ELR (cell line): ENCODE results near the gene DUSP28.

Experiments
- DNase-seq: peaks from one replicate; pipeline ENCODE4 v3.0.0-alpha.2; 2015; ENCODE audit warnings: low read depth

DUSP28 gene

DNA sequence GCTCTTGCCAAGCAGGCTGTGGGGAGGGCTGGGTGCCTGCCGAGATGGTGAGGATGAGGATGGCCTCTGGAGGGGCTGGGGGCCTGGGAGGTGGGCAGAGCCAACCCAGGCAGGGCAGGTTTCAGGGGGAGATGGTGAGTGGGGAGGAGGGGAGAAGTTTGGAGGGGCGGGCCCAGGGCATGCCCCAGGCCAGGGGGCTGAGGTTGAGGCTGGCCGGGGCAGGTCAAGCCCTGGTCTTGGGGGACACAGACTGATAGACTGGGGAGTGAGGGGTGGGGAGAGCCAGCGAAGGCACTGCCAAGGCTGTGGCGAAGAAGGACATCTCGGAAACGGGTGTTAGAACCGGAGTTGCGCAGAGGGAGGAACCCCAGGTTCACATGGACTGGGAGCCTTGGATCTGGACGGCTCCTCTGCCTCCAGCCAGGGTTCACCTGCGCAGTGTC, 39.0 kb downstream of the DUSP28 start:
- no peak for DNase-seq

DNA sequence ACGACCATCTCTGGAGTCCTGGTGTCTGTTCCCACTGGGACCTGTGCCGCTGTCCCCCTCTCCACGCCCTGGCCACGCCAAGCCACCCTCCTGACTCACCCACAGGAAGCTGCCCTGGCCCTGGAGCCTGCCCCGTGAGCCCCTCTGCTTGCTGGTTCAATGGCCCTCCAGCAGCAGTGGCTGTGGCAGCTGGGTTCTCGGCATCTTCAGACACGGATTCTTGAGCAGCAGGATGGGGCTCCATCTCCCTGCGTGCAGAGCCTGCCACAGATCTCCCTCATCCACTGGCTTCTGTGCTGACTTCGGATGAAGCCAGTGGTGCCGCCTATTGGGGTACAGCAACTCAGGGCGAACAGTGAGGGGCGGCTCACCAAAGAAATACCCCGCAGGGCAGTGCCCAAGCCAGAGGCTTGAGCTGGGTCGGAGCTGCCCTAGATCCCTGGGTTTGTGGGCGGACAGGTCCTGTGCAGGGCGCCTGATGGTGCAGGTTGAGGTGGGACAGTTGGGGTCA, 40.3 kb downstream of the DUSP28 start:
- DNase-seq, result no peak

DNA sequence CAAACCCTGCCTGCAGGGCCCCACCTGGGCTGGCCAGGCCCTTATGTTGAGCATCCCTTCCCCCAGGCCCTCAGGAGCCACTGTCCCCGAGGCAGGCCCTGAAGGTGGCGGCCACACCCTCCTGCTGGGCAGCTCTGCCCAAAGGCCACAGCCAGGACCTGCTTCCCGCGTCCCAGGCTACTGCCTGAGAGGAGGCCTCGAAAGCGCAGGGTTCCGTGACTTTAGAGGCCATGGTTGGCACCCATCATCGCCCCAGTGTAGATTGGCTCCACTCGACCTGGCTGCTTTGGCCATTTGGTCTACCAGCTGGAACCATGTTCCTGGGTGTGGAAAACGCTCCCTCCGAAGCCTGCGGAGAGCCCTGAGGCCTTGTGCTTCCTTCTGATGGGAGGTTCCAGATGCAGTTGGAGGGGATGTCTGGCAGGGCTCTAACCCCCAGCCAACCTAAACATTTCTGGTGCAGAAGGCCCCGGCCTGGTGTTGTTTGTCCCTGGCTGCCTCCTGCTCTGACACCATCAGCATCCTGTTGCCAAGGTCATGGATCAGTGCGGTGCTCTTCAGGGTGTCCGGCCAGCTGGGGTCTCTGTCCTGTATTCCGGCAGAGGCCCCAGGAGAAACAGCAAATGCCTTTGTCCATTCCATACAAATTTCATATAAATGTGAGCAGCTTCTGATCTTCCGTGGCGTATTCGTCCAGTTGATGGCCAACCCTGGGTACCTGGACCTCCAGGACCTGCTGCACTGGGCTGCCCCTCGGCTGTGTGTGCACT, 41.1 kb downstream of the DUSP28 start:
- DNase-seq, result no peak

DNA sequence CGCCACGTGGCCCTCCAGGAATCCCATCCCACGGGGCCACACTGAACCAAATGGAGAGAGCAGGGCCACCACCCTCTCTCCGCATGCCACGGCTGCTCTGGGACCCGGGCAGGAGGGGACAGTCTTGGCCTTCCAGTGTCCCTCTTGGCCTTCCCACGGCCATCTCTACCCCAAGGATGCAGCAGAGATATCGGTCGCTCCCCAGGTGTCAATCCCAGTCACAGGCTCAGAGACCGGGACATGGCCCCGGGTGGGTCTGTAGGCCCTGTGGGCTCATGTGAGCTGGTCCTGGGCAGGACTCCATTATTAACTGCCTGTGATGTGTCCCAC, 41.6 kb downstream of the DUSP28 start:
- no peak for DNase-seq

DNA sequence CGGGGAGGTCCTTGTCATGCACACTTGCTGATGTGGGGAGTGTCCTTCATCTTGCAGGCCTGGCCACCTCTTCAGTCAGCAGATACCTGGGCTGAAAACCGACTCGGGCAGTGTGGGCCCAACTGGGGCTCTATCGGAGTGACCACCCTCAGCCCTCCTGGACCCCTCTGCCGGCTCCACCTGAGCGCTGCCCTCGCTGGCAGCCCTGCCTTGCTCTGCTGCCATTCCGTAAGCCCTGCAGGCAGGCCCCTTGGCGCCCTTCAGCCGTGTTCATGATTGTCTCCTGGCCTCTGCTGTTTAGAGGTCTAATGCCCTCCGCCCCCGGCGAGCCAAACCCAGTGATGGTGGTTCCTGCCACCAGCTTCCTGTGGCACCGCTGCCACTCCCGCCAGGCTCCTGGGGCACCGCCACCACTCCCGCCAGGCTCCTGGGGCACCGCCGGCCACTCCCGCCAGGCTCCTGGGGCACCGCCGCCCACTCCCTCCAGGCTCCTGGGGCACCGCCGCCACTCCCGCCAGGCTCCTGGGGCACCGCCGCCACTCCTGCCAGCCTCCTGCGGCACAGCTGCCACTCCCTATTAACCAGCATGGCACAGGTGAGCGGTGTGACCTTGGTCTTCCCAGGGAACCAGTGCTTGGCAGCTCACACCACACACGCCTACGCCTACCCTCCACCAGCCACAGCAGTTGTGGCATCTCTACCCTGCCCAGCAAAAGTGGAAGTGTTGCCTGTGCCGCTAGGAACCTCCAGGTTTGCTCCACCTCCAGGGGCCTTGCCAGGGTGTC, 42.3 kb downstream of the DUSP28 start:
- DNase-seq, result no peak

DNA sequence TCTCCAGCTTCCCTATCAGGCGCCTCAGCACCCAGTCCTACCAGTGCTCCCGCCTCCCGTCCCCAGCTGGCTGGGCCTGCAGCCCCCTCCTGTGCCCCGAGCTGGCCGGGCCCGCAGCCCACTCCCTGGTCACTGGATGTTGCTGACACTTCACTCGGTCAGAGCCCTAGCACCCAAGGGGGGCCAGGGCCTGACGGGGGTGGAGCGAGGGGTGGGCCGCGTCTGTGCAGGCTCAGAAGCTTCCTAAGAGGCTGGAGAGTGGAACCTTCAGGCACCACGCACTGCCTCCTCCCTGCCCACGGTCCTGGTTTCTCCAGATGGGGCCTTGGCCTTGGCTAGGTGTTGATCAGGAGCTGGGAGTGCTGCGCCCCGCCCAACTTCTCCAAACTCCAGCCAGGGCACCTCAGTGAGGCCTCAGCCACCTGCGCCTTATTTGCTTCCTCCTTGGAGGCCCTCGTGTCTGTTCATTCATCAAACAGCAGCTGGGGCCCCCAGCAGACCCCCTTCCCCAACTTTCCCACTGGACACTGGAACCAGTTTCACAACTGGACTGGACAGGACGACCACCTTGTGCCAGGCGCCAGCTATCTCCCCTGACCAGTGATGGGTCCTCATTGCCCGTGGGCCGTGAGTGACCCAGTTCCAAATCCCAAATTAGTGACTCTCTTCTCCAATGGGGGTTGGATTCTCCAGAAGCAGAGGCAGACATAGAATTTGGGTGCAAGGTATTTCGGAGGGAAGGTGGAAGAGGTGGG, 43.1 kb downstream of the DUSP28 start:
- no peak for DNase-seq

DNA sequence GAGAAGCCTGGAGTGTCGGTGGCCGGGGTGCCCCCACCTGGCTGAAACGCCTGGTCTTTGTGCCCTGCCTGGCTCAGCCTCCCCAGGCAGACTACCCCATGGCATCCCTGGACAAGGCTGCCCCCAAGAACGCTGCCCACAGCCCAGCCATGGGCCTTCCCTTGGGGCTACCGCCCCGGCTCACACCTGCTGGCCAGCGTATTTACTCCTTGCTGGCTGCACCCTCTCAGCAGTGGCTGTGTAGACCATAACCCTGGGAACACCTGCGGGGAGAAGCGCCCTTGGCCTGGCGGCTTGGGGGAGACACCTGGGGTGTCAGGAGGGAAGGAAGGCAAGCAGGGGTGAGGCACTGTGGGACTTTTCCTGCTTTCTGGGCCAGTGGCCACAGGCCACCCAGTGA, 43.7 kb downstream of the DUSP28 start:
- no peak for DNase-seq

DNA sequence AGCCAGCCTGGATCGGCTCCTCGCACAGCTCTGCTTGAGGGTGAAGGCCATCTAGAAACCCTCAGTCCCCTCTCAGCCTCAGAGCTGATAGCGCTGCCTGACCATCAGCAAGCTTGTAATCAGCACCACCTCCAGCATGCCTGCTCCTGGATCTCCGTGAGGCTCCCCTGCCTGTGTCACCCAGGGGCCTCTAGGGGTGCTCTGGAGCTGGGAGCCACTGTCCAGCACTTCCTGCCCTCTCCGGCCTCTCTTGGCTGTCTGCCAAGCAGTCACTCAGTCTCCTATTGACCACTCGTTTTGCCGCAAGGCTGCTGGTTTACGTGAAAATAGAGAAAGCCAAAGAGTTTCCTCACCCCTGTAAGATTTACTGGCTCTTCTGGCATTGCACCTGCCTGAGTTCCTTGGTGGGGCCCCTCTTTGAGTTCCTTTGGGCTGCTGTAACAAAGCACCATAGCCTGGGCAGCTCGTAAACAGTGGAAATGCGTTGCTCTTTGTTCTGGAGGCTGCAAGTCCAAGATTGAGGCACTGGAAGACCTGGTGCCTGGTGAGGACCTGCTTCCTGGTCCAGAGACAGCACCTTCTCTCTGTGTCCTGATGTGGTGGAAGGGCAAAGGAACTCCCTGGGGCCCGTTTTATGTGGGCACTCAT, 44.3 kb downstream of the DUSP28 start:
- peak; percentile 63 for DNase-seq

DNA sequence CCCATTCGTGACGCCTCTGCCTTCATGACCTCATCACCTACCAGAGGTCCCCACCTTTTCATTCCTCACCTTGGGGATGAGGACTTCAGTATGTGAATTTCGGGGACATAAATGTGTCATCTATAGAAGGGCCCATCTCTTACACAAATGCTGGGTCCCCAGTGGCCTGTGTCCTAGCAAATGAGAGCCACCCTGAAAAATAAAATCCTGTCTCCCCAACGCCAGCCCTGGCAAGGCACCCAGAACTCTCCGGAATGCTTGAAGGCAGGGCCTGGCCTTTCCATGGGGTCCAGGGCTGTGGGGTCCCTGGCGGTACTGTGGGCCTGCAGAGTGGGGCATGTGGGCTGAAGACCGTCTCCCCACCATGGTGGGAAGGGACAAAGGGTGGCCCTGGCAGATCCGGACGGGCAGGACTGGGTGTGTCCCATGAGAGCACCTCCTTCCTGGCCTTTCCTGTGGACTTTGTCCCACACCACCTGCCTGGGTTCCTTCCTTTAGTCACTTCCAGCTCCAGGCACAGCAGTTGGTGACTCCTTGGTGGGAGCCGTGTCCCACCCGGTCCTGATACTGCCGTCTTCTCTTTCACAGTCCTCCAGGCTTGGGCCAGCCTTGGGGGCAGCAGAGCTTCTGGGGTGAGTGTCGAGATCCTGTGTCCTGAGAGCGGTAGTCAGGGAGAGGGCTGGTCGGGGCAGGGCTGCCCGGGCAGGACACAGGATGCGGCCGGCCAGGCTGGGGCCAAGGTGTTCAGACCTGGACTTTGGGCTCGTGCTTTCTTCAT, 45.0 kb downstream of the DUSP28 start:
- DNase-seq, result no peak

DNA sequence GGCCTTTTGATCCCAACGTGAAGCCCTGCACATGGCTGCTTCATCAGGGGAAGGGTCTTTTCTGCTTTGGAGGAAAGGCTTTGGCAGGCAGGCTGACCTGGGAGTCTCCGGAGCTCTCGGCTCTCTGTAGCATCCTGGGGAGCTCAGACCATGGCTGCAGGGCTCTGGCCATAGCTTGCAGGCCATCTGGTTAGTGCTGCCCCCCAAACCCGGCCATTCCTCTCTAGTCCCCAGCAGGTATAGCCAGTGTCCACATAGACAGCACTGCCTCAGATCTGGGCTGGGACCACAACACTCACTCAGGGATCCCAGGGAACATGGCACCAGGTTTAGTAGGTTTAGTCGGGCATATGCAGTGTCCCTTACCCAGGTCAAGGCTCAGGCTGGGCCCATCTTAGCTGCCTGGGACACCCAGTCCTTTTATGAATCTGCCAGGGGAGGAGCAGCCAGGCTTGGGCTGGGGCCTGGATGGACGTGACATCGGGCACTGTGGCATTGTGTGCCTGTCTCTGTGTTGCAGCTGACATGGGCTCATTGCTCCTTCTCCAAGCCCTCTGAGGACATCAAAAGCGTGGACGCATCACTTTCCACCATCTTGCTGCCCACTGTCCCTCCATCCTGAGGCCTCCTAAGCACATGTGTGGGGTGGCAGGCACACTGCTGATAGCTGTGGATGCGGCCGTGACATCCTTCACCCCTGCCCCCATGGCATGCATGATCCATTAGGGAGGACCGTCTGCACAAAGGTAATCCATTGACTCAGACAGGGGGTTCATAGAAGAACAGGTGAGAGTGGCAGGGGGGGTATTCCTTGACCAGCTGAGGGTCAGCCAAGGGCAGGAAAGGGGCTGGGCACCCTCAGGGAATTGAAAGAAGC, 45.9 kb downstream of the DUSP28 start:
- no peak for DNase-seq

DNA sequence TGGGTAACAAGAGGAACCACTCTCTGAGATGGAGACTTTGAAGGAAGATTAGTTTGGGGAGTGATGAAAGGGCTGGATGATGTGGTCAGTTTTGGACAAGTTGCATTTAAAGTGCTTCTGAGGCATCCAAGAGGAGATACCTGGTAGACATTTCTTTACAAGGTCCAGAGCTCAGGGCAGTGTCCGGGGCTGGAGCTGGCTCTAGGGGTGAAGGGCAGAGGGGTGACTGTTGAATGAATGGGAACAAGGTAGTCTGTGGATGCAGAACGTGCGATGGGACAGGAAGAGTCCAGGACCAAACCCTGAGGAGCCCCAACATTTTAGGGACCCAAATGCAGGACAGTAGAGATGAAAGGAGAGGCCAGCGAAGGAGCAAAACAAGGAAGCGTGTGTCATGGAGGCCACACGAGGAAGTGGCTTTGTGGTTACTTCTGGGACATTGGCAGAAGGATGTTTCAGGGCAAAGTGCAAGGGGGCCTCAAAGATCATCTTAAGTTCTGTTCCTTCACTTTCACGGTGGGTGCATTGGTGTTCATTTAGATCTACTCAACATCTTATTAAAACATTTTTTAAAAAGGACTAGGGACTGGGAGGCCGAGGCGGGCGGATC, 51.5 kb downstream of the DUSP28 start:
- no peak for DNase-seq
